HG03469 (cell line): Measurements from ENCODE around the gene HAND2.

Experiments
- ATAC-seq: cut with Tn5 transposase; IDR thresholded peaks from one replicate; pipeline ENCODE4 v1.9.1; 2021; ENCODE audit warnings: mild to moderate bottlenecking, moderate library complexity, moderate number of reproducible peaks; ENCODE audit not compliant: unreplicated experiment

Gene HAND2

DNA sequence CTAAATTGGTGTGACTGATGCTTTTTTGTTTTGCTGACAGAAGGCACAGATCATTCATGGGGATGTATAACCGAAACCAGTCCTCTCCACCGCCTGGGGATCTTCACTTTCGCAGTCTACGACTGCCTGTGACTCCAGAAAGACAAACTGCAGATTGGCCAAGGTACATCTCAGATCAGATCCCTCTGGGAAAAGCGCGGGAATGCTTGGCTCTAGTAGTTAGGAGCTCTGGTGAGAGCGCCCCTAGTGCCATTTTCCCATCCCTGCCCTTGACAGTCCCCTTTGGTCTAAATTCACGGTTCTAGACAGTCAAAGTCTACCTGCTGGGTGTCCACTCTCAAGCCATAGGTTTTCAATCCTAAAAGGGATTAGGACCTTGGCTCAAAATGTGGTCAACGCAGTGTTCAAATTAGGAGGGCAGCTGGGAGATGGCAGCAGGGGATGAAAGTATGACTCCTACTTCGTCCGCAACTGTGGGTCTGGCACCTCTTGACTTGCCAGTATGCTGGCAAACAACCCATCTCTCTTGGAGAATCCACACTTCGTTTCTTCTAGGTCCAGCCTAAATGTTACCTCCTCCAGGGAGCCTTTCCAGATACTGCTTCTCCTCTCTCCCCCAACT, 6.9 kb upstream of the HAND2 start:
- no peak for ATAC-seq

DNA sequence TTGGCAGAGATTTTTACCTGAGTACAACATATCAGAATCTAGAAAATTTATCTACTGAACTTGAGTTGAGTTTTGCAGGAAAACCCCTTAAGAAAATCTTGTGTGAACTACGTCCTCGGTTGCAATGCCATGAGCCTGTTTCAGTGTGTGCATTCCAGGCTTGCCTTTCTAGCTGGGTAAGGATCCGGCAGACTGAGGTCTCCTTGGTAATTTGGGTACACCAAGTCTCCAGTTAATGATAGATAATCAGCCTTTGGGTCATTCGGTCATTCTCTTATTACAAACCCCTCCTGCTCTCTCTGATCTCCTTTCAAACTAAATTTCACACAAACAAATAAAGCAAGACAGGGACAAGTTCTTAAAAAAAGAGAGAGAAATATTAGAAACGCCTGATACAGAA, 5.9 kb upstream of the HAND2 start:
- ATAC-seq, result no peak

DNA sequence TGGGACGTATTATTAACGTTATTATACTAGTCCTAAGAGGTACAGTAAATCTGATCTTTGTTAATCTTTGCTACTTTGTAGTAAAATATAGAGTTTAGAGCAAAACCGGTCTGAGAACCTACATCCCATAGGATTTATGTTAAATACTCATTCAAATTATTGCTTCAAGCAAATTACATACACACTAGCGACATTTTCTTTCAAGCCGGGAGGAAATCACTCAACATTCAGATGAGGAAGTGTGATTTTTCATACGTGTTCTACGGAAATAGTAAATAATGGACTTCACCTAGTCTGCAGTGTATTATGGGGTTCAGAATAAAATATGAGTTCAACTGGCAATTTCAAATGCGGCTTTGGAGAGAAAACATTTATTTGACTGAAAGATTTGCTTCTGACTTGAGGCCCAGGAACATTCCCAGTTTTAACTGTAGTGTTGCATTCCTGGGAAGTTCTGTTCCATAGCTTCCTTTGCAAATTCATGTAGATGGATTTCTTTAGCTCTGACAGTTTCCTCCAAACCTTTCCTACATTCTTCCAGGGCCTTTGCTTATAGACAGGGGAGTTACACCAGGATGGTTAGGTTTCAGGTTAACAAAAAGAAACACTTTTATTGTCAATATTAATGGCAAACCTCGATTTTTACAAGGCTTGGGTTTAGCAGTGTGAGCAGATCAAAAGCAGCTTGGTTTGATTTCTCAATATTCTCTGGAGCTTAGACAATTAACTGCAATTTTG, 5.3 kb upstream of the HAND2 start:
- no peak for ATAC-seq

DNA sequence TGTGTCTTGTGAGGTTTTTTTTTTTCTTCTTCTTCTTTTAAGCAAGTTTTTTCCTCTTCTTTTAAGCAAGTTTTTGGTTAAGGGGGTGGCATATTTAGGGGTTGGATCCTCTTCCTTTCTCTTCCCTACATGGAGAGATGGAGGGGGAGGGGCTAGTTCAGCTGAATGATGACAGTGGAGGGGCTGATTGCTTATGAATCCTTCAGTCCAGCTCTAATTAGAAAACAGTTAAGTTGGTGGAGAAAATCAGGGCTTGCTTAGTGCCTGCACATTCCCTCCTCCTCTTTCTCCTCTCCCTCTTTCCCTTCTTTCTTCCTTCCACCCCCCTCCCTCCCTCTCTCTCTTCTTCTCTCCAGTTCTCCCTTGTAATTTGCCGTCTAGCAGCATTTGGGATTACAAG, 4.4 kb upstream of the HAND2 start:
- no peak for ATAC-seq

DNA sequence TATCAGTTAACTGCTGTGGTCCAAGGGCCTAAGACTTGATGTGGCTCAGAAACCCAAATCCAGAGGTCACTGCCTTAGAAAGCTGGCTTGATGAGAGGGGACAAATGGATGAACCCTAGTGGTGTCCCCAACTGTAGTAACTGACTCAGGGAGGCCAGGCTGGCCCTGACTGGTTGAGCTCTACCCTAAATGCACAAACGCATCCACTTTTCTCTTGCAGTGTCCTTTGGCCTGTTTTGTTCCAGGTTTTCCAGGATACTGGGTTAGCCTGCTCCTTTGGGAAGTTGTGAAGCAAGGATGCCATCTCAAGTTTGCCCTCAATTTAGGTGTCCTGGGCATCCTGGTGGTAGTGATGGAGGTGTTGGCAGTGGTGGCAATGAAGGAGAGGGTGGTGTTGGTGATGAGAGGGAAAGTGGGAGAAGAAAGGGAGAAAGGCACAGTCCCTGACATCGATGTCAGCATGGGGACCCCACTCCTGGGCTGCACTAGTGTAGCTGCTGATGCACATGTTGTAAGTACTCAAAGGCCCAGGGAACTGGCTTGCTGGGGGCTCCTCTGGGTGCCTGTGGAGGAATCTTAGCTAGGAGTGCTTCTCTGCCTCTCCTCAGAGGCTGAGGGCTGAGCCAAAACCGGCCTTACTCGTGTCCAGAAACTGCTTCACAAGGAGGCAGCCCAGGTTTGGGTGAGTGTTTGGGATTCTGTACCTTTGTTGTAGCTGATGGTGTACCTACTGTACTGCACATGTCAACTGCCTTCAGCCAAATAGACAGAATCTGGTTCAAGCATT, 2.9 kb upstream of the HAND2 start:
- no peak for ATAC-seq

DNA sequence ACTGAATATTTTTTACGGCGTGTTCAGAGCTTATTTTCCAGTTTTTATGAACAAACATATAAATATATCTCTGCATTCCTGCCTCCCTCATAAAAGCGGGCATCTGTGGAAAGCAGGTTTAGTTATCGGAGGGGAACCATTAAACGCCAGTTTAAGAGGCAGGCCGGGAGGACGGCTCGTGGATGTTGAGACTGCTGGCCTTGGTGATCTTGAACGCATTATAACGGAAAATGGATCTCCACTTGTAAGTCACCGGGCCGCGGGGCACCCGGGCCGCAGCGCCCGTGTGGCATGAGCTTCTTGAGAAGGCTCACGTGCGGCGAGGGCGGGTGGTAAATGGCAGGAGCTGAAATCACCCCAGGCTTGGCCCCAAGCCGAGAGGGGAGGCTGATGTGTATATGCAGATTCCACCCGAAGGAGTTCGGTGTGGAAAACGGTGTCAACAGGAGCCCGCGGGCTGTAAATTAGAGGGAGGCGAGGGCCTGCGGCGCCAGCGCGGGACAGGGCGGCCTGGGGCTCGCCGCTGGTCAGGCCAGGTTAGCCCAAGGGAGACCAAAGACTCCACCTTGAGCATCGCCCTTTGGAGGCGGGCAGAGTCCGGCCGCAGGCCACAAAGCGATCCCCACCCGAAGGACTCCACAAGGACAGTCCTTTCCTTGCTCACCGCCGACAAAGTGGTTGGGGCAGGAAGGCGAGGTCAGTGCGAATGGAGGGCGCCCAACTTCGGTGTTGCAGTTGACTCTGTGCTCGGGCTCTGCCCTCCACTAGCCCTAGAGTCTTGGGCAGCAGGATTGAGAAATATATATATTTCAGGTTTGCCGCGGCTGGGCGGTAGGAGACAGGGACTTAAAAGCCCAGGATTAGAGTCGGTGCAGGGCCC, 1.3 kb upstream of the HAND2 start:
- no peak for ATAC-seq

DNA sequence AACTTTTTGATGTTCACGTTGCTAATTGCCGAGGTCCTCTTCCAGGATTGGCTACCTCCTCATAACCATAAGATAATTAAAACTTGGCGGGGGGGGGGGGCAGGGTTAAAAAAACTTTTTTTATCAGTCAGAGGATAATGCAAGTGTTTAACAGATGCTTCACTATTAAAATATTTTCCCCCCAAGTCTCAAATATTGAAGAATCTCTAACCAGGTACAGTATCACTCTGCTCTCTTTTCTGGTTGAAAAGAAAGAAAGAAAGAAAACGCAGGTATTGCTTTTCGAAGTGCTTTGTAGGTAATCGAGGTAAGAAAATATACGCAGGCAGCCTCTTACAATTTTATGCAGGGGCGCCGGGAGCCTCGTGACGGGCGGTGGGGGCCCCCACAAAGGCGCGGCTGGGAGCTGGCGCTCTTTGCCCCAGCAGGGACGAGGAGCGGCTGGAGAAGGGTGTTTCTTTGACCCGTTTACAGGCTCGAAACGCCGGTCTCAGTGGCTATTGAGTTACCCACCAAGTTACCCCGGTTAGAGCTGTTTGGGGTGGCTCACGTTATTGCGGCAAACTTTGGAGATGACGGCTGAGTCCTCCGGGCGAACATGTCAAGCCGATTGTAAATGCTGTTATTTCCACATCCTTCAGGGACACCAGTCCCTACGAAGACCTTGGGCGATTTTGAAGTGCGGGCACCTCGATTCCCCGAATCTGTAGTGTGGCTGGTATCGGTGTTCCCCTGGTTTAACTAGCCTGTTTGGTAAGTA, 477 bp upstream of the HAND2 start:
- ATAC-seq, result no peak

DNA sequence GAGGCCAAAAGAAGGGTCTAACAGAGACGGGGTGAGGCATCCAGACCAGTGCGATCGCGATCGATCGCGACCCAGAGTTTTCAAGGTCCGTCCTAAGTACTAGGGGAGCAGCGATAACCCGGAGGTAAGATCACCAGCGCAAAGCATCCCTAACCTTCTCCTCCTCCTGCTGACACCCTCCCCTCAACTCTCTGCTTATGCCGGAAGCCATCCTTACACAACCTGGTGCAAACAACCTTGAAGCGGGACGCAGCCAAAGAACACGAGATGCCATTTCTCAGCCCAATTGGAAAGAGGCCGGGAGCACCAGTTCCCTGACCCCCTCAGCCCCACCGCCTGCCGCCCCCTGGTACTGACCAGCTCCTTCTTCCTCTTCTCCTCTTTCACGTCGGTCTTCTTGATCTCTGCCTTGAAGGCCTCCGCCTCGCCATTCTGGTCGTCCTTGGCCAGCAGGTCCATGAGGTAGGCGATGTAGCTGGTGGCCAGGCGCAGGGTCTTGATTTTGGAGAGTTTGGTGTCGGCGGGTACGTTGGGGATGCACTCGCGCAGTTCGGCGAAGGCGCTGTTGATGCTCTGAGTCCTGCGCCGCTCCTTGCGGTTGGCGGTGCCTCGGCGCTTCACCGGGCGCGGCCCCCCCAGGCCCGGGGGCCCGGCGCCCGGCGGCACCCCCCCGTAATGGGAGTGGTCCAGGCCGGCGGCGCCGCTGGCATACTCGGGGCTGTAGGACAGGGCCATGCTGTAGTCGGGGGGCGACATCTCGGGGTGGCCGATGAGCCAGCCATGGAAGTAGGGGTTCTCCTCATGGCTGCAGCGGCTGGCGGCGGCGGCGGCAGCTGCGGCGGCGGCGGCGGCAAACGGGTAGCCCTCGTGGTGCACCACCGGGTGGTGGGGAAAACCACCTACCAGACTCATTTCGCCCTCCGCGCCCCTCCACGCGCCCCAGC, 1.4 kb downstream of the HAND2 start:
- ATAC-seq, result no peak

DNA sequence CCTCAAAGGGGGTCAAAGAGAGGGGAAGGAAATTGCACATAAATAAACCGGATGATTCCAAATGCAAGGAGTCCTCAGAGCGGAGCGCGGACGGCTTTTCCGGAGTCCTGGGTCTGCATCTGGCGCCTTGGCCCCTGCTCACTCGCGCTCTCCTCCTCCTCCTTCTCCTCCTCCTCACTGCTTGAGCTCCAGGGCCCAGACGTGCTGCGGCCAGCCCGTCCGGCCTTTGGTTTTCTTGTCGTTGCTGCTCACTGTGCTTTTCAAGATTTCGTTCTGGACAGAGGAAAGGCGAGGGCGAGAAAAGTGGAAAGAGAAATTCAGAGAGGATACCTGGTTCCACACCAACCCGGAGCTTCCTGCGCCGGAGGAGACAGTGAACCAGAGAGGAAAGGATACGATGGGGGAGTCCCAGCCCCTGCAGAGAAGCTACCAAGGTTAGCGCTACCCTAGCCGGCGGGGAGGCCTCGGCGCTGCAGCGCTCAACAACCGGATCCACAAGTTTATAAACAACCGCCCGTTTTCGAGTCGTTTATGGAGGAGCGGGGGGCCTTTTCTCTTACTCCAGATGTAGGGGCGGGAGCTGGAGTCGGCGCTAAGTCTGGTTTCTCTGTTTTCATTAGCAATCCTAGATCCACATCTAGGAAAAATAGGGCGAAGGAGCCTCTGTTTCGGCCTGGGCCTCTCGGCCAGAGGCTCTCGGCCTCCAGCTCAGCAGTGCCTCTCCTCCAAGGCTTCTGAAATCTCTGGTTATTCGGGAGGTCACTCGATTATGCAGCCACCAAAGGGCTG, 2.7 kb downstream of the HAND2 start:
- no peak for ATAC-seq

DNA sequence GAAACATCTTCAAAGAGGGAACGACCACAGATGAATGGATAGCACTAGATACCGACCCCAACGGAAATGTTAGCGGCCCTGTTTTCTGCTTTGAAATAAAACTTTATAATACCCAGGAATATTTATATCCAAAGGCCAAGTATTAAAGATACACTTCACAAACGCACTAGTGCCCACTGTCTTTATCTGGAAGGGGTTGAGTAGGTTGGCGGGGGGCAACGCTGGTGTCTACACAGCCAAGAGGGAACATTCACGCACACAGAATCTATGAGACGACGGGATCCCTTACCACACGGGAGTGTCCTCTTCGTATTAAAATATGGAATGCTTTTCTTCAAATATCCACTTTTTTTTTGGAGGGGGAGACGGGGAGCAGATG, 3.3 kb downstream of the HAND2 start:
- ATAC-seq, result no peak

DNA sequence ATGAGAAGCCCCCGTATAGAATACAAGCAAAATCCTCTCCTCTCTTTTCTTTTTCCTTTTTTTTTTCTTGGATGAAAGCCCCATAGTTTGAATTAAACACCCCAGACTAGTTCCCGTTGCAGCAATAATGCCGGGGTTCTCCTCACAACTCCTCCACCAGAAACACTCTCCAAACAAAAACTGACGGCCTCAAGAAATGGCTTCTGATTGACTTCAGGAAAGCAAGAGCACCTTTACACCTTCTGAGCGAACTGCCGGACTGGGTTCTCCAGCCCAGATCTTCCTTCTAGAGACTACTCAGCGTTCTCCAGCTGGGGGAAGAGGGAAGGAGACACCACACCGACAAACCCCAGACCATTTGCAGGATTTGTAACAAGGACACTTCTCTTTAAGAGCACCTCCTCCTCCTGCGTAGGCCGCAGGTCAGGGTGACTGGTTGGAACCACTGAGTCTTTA, 4.0 kb downstream of the HAND2 start:
- ATAC-seq, result no peak

DNA sequence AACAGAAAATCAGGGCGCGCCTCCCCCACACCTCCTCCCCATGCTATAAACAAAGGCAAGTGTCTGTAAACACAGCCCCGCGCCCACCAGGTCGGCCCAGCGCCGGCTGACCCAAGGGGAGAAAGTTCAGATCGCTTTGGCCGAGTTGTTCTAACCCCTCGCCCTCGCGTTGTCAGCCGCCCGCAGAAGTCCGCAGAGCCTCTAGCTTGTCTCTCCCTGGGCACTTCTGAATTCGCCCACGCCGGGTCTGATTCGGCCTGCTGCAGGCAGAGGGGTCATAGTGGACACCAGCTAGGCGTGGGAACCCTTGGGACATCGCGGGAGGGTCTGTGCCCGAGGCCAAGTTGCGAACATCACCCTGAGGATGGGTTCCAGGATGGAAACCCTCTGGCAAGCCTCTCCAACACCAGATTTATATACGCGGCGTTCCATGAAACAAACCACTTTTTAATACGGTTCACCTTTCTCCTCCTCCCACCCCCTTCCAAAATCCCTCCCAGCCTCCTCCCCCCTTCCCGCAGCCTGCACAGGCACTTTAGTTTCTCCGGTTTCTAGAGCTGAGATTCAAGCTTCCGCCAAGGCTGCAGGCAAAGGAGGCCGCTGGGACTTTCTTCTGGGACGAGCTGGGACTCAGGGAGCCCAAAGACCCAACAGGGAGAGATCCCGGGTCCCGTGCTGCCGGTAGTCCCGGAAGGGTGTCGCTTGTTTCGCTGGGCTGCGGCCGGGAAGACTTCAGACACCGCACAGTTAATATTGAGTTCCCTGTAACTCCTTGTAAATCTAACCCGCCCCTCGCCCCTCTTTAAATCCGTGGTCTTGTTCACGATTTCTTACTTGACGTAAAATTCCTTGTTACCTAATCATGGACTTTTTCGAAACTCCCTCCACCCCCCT, 4.7 kb downstream of the HAND2 start:
- no peak for ATAC-seq

DNA sequence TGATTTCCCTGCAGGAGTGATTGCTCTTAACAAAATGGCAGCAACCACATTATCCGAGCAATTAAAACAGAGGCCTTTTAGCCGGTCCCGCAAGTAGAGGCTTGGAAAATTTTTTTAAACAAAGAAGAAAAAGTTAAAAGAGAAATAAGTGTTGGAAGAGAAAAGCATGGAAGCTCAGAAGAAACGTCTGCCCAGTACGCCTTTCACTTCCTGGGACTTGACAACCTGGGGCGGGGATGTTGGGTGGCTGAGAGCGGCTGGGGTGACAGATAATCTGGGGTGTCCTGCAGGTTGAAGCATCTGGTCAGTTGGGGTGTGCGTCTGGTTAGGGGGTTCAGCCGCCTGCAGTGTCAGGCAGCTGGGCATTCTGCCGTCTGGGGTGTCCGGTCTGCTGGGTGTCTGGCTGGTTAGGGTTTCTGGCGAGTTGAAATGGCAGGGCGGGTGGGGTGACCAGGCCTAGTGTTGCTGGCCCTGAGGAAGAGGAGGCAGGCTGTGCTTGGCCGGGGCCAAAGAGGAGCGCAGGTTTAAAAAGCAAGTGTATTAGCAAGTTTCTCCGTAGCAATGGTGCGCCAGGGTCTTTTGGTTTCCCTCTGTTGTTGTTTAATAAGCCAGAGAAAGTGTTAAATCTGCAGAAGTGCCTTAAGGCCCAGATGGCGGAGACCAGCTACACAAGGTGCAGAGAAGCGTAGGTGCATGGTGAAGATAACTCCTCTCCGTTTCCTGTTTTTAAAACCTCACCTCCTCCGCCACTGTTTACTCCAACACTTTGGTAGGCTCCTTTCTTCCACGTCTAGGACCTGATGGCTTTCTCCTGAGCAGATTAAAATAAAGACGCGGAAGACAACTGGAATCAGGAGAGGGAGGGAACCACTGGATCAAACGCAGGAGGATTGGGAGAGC, 5.6 kb downstream of the HAND2 start:
- no peak for ATAC-seq

DNA sequence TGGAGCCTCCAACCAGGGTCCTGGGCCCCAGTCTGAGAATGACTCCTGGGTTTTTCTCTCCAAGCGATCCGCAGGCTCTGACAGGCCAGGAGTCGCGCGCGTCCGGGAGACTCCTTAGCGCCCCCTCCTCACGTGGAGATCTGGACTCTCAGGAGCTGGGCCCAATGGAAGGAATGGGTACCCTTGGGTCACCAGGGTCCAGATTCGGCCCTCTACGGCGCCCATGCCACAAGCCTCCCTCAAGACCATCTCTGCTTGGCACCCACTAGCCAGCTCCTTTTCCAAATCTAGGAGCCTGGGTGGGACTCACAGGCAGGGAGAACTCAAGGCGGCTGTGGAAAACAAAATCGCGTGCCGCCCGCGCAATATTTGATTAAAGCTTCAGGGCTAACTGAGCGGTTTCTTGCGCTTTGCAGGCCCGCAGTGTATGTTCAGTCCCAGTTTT, 7.1 kb downstream of the HAND2 start:
- no peak for ATAC-seq

DNA sequence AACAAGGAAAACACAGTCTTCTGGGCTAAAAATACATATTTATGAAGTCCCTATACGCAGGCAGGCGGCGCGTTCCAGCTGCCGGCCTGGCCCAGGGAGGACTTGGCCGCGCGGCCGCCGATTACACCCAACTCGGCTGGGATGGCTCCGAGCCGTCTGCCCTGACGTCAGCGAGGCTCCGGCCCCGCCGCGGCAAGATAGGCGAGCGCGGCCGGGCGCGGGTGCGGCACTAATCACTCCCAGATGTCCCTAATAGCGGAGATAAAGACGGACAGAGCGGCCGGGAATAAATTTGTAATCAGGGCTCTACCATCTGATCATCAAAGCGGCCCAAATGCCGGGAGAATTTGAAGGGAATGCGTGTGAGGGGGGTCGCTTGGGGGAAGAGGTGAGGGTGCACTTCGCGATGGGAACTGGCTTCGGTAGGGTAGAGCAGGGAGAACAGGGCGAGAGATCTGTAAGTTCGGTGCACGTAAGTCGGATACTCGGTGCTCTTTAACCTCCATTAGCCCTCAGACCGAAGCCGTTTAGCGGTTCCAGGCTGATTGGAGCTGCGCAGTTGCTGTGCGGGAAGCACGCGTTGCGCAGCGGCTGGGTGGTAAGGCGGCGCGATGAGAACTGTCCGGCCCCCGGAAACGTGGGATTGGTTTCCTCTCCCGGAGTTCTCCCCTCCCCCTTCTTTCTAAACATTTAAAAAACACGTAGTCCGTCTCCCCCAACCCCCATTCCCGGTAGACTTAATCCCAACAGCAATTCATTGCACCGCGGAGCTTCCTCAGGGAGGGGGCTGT, 7.7 kb downstream of the HAND2 start:
- no peak for ATAC-seq
